ENCODE data around the gene BARX1.

The BARX1 gene

DNA sequence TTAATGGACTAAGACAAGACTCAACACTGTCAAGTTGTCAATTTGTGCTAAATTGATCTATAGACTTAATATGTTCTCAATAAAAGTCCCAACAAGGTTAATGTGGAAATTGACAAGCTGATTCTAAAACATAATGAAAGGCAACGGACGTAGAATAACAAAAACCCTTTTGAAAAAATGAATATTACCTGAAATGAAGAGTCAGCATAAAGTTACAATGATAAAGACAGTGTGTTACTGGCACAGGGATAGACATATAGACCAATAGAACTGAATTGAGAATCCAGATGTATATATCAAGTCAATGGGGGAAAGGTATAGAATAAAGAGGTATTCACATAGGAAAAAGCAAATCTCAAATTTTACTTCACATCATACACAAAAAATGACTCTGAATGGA lies 37.7 kb upstream of the BARX1 start:
- no peak for TF ChIP-seq CTCF (IDR thresholded peaks at IDR 0.05; ENCODE audit: borderline replicate concordance, insufficient read depth, low read depth, low read length)
- no peak overlapping the region for H3K4me3 ChIP-seq (ENCODE audit: low read depth, low read length)

DNA sequence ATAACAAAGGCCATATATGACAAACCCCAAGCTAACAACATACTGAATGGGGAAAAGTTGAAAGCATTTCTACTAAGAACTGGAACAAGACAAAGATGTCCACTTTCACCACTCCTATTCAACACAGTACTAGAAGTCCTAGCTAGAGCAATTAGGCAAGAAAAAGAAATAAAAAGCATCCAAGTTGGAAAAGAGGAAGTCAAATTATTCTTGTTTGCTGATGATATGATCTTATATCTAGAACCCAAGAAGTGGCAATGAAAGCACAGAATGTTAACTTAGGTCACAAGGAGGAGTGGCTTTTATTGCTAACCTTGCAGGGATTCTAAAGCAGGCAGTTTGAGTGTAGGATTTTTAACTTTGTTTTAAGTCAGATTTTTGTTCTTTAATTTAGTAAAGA lies 35.3 kb upstream of the BARX1 start:
- no peak for TF ChIP-seq CTCF (IDR thresholded peaks at IDR 0.05; ENCODE audit: borderline replicate concordance, insufficient read depth, low read depth, low read length)
- no peak overlapping the region for H3K4me3 ChIP-seq (ENCODE audit: low read depth, low read length)

DNA sequence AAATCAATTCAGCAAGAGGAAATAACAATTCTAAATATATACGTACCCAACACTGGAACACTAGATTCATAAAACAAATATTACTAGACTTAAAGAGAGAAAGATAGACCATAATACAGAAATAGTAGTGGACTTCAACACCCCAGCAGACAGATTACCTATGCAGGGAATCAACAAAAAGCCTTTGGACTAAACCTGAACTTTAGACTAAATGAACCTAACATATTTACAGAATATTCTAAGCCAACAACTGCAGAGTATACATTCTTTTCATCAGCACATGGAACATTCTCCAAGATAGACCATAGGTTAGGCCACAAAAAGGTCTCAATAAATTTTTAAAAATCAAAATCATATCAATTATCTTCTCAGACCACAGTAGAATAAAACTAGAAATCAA lies 32.9 kb upstream of the BARX1 start:
- no peak for TF ChIP-seq CTCF (IDR thresholded peaks at IDR 0.05; ENCODE audit: borderline replicate concordance, insufficient read depth, low read depth, low read length)
- H3K4me3 ChIP-seq (ENCODE audit: low read depth, low read length): no peak overlapping the region

- no peak for TF ChIP-seq CTCF (IDR thresholded peaks at IDR 0.05; ENCODE audit: borderline replicate concordance, insufficient read depth, low read depth, low read length)
- no peak overlapping the region for H3K4me3 ChIP-seq (ENCODE audit: low read depth, low read length)
Measured at GRCh38 chr9:93984860-93985259, 29.7 kb upstream of the BARX1 start.

GRCh38 chr9:93983875-93984274 lies 28.7 kb upstream of the BARX1 start:
- no peak for TF ChIP-seq CTCF (IDR thresholded peaks at IDR 0.05; ENCODE audit: borderline replicate concordance, insufficient read depth, low read depth, low read length)
- H3K4me3 ChIP-seq (ENCODE audit: low read depth, low read length): no peak overlapping the region

- TF ChIP-seq CTCF (IDR thresholded peaks at IDR 0.05; ENCODE audit: borderline replicate concordance, insufficient read depth, low read depth, low read length): no peak
- no peak overlapping the region for H3K4me3 ChIP-seq (ENCODE audit: low read depth, low read length)
Measured at GRCh38 chr9:93979721-93980120, 24.6 kb upstream of the BARX1 start.

- TF ChIP-seq CTCF (IDR thresholded peaks at IDR 0.05; ENCODE audit: borderline replicate concordance, insufficient read depth, low read depth, low read length): no peak
- no peak overlapping the region for H3K4me3 ChIP-seq (ENCODE audit: low read depth, low read length)
Measured at GRCh38 chr9:93978551-93978950, 23.4 kb upstream of the BARX1 start.

Measured in GM12875 (cell line).